GM19035 (cell line): ENCODE measurements around the gene FAM53B.

Experiments used
- ATAC-seq: cut with Tn5 transposase; IDR thresholded peaks from one replicate; pipeline ENCODE4 v1.9.1; 2021; ENCODE audit not compliant: unreplicated experiment

The FAM53B gene

GRCh38 chr10:124650820-124651401 is 93.3 kb downstream of the FAM53B start:
- no peak for ATAC-seq

- ATAC-seq = no peak
Measured at GRCh38 chr10:124650263-124650662, 93.9 kb downstream of the FAM53B start.

- ATAC-seq = no peak
Measured at GRCh38 chr10:124649214-124649613, 95.0 kb downstream of the FAM53B start.

GRCh38 chr10:124648738-124649137 is 95.4 kb downstream of the FAM53B start:
- ATAC-seq = no peak

- ATAC-seq = no peak
Measured at GRCh38 chr10:124648131-124648475, 96.1 kb downstream of the FAM53B start.

- ATAC-seq = peak; percentile 66
Measured at GRCh38 chr10:124647421-124648130, 96.6 kb downstream of the FAM53B start.

GRCh38 chr10:124646483-124647352 is 97.5 kb downstream of the FAM53B start:
- no peak for ATAC-seq

- no peak for ATAC-seq
Measured at GRCh38 chr10:124645467-124646095, 98.6 kb downstream of the FAM53B start.

- ATAC-seq = no peak
Measured at GRCh38 chr10:124644771-124645415, 99.3 kb downstream of the FAM53B start.

- no peak for ATAC-seq
Measured at GRCh38 chr10:124644236-124644635, 99.9 kb downstream of the FAM53B start.

- no peak for ATAC-seq
Measured at GRCh38 chr10:124643330-124644009, 100.7 kb downstream of the FAM53B start.

- no peak for ATAC-seq
Measured at GRCh38 chr10:124642088-124642710, 102.0 kb downstream of the FAM53B start.

GRCh38 chr10:124641282-124642087 is 102.7 kb downstream of the FAM53B start:
- no peak for ATAC-seq

GRCh38 chr10:124640538-124641231 is 103.5 kb downstream of the FAM53B start:
- no peak for ATAC-seq

GRCh38 chr10:124640056-124640455 is 104.1 kb downstream of the FAM53B start:
- no peak for ATAC-seq

- ATAC-seq = no peak
Measured at GRCh38 chr10:124639646-124640045, 104.5 kb downstream of the FAM53B start.

- no peak for ATAC-seq
Measured at GRCh38 chr10:124639206-124639605, 105.0 kb downstream of the FAM53B start.

GRCh38 chr10:124637746-124638145 is 106.4 kb downstream of the FAM53B start:
- no peak for ATAC-seq
